ENCODE measurements around the gene MAPK4.
"Not testable (repeated sequence)": the region's sequence is repeated elsewhere in the genome, so short reads cannot be mapped to it uniquely, and the experiment has no call there.

The MAPK4 gene

GRCh38 chr18:50775726-50776125, 215.8 kb downstream of the MAPK4 start:
- DNase-seq, result no peak

DNA sequence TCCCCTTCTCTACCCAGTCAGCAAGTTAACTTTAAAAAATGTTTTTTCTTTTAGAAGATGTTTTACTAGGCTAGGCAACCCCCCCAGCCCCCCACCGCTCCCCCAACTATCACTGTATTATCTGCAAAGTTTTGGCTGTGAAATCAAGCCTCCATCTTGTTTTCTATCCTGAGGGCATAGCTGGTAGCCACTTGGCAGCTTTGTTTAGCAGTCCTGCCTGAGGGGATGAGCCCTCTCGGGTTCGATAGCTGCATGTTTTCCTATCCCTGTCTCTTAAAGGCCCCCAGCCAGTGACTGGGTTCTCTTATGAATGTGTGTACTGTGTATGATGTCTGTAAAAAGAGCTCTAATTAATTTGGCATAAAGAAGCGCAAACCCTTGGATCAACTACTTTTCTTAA, 216.5 kb downstream of the MAPK4 start:
- no peak for DNase-seq

GRCh38 chr18:50779021-50779420, 219.1 kb downstream of the MAPK4 start:
- DNase-seq, result not testable (repeated sequence)

All from NCI-H446 treated with DMSO at 0.1 percent for 48 hours (cell line).